ENCODE measurements around the gene SCGB1D4.
"Not testable (repeated sequence)": the region's sequence is repeated elsewhere in the genome, so short reads cannot be mapped to it uniquely, and the experiment has no call there.

GRCh38 chr11:62331264-62331663, 32.4 kb upstream of the SCGB1D4 start:
- TF ChIP-seq CTCF, POLR2A (IDR thresholded peaks at IDR 0.05): not testable (repeated sequence)
